Right lobe of liver (tissue), 4 donors: Measurements from ENCODE around the gene TNS1.

Experiments used
- POLR2A ChIP-seq: fragments of 450-650 bp; IDR thresholded peaks from one replicate; pipeline ENCODE4 v1.6.1; 2017; ENCODE audit warnings: antibody characterized with exemption, mild to moderate bottlenecking
- TF ChIP-seq, protein P1 (sequence below), 4 donors: fragments of 200-600 bp in 3 of 4; fragments of 450-650 bp in 1 of 4; IDR thresholded peaks; one replicate each; pipeline versions ENCODE4 v1.5.1 to v1.8.0; 2016 to 2022; ENCODE audit warnings: antibody characterized with exemption in 4 of 4, mild to moderate bottlenecking in 2 of 4
- donor health status: DM: no; HTN: no; CAD: no.
- donor health status: DM: no; HTN: no; CAD: no.
- donor health status: DM: no; HTN: yes; CAD: no.

GRCh38 chr2:217751192-217751591 lies 251.6 kb downstream of the TNS1 start:
- TF ChIP-seq, protein P1, sequence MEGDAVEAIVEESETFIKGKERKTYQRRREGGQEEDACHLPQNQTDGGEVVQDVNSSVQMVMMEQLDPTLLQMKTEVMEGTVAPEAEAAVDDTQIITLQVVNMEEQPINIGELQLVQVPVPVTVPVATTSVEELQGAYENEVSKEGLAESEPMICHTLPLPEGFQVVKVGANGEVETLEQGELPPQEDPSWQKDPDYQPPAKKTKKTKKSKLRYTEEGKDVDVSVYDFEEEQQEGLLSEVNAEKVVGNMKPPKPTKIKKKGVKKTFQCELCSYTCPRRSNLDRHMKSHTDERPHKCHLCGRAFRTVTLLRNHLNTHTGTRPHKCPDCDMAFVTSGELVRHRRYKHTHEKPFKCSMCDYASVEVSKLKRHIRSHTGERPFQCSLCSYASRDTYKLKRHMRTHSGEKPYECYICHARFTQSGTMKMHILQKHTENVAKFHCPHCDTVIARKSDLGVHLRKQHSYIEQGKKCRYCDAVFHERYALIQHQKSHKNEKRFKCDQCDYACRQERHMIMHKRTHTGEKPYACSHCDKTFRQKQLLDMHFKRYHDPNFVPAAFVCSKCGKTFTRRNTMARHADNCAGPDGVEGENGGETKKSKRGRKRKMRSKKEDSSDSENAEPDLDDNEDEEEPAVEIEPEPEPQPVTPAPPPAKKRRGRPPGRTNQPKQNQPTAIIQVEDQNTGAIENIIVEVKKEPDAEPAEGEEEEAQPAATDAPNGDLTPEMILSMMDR (IDR thresholded peaks at IDR 0.05), result no peak
- TF ChIP-seq POLR2A, result no peak
